NCI-H146 (cell line): Measurements from ENCODE around the gene CD200.

ENCODE experiments used
- DNase-seq: peaks from one replicate; lab custom pipeline; 2025; lab: John Stamatoyannopoulos, UW

Gene CD200, protein sequence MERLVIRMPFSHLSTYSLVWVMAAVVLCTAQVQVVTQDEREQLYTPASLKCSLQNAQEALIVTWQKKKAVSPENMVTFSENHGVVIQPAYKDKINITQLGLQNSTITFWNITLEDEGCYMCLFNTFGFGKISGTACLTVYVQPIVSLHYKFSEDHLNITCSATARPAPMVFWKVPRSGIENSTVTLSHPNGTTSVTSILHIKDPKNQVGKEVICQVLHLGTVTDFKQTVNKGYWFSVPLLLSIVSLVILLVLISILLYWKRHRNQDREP

GRCh38 chr3:112333002-112333380 is at the start of gene CD200:
CD200 (plus strand) TSS chr3:112333156; CDS start chr3:112333213, 57 bp downstream.
- peak; percentile 90 for DNase-seq

DNA sequence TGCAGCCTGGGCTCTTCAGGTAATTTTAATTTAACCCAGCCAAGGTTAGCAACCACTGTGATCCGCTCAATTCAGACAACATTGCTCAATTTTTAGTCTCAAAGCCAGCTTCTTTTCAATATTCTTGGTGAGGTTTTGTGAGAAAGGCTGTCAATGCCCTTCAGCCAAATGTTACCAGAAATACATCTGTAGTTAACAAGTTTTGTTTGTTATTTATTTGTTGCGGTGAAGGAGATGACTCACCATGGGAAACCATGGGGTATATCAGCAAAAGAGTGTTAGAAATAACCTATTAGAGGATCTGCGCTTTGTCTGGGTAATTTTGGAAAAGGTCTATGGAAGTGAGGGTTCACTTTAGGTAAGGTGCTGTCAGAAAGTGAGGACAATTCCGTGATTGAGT is 43.9 kb upstream of the CD200 start:
- no peak for DNase-seq

DNA sequence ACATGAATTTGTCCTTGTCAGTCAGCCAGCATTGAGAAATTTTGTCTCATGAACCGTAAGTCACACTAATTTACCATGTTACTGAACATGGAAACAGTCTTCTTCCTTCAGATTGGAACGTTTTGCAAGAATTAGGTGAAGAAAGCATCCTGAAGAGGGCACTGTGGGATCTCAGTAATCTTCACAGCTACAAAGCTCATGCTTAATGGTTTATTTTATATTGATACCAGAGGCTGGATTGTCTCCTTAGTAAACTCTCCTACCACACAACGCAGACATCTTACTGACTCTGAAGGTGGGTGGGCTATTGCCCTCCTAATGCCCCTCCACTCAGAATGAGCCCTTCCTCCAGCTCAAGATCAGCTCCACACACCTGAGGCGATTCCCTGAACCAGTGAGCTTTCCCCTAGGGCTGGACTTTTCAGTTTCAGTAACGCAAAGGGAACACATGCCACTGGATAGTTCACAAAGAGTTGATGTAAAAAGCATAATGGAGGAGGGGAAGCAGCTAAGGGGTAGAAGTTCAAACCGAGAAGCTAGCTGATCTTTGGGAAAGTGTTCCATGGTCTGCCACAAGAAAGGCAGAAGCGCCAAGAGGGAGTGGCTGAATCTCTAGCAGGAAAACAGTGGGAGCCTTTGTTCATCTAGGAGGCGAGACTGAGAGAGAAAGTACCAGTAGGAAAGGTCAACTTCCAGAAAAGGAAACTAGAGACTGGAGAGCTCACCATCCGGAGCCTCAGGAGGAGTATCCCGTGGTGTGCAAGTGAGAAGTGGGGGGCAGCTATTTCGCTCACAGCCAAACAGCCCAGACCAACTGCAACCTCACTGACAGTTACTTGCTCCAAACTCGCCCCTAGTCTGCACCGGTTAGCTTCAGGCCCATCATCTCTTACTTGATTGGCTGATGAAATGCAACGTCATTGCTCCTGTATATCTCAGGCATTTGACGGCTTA is 39.3 kb upstream of the CD200 start, which contains the start of gene SLC9C1:
Gene SLC9C1 (minus strand): TSS at position 849 of the 954 bp plus-strand sequence. CDS start 7,425 bp downstream, outside the sequence.
- DNase-seq: peak; percentile 90

DNA sequence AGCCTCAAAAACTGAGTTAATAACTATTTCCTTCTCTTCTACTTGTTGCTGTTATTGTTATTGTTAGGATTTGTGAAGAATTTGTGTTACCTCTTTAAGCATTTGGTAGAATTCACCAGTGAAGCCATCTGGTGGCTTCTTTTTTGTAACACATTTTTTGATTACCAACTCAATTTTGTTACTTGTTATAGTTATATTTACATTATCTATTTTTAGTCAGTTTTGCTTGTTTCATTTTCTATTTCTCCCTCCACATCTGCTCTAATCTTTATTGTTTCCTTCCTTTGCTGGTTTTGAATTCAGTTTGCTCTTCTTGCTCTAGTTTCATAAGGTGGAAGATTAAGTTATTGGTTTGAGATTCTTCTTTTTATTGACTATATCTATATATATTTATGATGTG is 35.2 kb upstream of the CD200 start:
- DNase-seq: no peak

DNA sequence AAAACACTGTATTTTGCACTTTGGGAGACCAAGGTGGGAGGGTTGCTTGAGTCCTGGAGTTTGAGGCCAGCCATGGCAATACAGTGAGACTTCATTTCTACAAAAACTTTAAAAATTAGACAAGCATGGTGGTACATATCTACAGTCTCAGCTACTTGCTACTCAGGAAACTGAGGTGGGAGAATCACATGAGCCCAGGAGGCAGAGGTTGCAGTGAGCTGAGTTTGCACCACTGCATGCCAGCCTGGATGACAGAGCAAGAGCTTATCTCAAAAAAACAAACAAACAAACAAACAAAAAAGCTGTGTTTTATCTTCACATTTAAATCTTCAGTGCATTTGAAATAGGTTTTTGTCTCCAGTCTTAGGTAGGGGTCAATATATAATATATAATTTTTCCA is 34.2 kb upstream of the CD200 start:
- DNase-seq: no peak

DNA sequence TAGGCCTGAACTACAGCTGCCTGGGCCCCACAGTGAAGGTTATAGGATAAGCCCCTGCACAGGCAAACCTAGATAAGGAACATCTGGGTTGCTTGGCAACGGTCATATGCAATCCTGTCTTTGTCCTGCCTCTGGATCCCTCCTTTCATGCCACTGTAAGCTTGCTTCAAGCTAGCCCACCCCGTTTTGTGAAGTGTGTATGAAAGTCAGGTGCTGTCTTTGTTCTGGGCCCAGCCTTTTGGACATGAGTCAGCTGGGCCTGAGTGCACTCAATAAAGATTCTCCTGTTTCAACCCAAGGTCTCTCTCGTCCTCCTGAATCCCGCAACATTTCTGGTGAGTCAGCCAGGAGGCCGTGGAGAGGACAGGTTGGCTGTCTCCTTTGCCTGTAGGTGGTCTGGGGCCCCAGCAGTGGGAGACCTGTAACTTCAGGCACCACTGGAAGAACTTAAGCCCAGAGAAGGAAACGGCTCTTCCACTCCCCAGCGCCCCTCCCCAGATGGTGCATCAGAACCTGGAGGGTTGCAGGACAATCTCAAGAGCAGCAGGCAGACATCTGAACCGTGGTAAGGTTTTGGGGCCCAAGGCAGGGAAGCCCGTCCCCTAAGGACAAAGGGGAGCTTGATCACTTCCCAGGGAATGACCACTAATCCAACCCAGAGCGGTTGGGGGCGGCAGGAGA is 30.7 kb upstream of the CD200 start:
- peak; percentile 37 for DNase-seq

DNA sequence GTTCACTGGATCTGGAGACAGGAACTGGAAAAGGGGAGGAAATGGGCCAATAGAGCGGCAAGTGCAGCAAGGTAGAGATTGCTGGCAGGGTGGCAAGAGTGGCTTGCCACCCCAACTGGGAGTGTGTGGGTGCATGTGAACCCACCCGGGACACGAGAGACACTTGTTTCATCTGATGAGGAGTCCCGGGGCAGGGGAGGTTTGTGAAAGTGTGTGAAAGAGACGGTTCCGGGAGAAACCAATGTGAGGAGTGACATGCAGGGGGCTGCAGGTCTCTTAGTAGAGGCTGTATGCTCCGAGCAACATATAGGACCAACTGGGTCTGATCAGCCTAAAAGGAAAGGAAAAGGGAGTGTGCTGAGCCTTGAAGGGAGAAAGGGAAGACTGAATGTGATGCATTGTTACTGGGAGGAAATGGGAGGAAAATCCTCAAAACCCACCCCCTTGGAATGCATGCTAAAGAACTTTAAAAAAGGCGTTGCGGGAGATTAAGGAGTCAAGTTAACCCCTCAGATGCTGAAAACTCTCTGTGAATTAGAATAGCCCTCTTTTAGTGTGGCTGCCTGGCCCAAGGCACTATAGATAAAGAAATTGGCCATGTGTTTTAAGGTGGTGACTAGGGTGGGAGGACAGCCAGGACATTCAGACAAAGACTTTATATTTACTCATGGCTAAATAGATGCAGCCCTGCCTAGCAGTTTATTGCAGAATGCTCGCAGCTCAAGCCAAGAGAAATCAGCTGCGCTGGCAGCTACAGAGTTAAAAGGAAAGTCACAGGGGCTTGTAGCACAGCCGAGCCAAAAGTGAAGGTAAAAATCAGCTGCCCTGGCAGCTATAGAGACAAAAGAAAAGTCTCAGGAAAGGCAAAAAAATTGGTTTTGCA is 29.8 kb upstream of the CD200 start:
- no peak for DNase-seq

- peak; percentile 58 for DNase-seq
Observed at GRCh38 chr3:112303764-112304325, 29.1 kb upstream of the CD200 start.

DNA sequence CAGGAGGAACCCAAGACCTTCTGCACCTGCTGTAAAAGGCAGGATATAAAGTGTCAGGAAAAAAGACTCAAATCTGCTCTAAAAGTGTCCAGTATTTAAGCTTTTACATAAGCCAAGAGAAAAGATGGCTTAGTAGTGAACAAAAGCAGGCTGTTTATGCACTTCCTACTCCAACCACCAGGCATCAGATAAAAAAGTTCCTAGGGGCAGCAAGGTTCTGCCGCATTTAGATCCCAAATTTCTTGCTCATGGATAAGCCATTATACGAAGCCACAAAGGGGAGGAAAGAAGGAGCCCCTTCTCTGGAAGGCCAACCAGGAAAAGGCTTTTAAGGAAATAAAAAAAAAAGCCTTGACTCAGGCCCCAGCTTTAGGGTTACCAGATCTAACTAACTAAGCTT is 28.3 kb upstream of the CD200 start:
- DNase-seq: peak; percentile 36

DNA sequence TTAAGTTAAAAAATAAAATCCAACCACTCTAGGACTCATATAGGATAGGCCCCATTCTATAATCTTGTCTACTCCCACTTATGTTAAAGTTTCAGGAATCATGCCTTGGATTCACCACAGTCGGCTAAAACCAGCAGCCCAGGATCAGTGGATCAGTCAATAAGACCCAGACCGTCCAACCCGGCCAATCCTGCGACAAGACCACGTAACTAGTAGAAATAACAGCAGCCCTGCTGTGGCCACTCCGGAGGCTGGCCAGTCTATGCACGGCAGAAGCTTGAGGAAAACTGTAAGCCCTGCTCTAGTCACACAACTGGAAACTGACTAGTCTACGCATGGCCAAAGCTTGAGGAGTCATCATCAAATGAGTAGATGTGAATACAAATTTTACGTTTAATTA is 26.1 kb upstream of the CD200 start:
- DNase-seq: no peak

- DNase-seq: peak; percentile 16
Observed at GRCh38 chr3:112307557-112307956, 25.4 kb upstream of the CD200 start.

DNA sequence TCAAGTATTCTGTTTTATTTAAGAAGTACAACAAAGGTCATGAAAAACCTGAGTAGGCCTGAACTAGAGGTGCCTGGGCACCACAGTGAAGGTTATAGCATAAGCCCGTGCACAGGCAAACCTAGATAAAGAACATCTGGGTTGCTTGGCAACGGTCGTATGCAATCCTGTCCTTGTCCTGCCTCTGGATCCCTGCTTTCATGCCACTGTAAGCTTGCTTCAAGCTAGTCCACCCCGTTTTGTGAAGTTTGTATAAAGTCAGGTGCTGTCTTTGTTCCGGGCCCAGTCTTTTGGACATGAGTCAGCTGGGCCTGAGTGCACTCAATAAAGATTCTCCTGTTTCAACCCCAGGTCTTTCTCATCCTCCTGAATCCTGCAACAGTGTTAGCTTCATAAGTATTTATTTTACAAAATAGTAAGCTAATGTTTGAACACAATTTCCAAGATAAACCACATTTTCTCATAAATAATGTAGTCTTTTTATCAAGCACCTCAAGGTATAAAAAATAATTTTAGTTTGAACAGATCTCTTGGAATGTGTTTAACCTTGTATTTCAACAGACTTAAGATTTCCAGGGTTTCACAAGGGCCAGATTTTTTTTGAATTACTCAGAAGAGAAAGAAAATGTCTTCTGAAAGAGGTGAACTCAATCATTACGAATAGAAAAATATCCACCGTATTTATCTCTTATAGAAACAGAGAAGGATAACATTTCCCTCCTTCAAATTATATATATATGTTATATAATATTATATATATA is 24.6 kb upstream of the CD200 start:
- peak; percentile 88 for DNase-seq

DNA sequence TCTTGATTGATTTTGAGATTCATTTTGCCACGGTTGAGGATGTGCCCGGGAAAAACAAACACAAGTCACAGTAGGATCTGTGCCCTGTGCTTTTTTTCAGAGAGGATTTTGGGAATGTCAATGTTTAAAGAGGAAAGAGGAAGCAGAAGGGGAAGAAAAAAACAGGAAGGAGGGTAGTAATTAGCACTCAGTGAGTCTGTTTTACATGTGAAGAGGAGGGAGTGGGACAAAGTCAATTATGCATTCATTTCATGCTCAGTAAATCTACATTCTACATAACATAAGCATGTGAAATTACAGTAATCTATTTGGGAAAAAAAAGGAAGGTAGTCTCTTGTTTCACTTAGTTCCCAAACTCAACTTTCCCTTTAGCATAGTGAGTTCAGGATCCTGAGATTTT is 18.3 kb upstream of the CD200 start:
- no peak for DNase-seq

GRCh38 chr3:112315791-112316190 is 17.2 kb upstream of the CD200 start:
- no peak for DNase-seq

- DNase-seq: peak; percentile 9
Observed at GRCh38 chr3:112319516-112320276, 13.3 kb upstream of the CD200 start.

GRCh38 chr3:112320691-112321090 is 12.3 kb upstream of the CD200 start:
- DNase-seq: peak; percentile 29

DNA sequence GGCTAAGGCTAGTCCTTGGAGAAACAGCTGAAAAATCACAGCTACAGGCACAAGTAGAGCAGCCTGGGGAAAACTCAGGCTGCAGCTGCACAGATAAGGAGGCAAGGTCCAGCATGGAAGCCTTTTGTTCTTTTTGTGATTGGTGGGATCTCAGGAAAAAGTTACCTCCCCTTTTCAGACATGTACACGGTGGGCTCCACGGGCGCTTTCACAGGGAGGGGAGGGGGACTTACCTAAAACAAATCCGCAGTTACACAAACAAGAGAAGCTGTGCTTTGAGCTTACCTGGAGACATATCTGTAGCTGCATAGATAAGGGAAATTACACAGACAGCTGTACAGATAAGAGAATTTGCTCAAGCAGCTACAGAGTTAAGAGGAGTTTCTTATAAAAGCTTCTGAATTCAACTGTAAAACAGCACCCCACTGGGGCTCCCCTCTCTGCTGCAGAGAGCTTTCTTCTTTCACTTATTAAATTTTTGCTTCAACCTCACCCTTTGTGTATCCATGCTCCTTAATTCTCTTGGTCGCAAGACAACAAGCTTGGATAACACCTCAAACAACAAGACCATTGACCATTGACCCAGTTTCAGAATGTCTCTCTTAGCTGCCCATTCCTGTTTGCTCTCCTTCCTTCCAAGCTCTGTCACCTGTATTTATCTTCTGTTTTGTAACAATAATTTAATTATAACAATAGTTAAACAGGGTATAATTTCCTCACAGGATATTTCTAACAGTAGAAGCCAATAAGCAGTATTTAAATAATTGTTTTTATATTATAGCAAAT is 10.9 kb upstream of the CD200 start:
- peak; percentile 99 for DNase-seq

- peak; percentile 88 for DNase-seq
Observed at GRCh38 chr3:112327371-112327951, 5.5 kb upstream of the CD200 start.
